GM23248 (cell line): ENCODE measurements around the gene RAD50. TPM values are rescaled to one million over a fixed set of nuclear protein-coding genes. Genes with fewer than 3 reads are reported as not detected.
A peak's percentile ranks its signal among the peaks of the same experiment; 100 is the strongest.

Experiments
- DNase-seq: peaks from one replicate; pipeline ENCODE4 v3.0.0-alpha.2; 2015
- H2AFZ ChIP-seq: fragments of 200-600 bp; sonication (generic); 2 replicates; pipeline ENCODE4 v1.6.1; 2016; ENCODE audit warnings: antibody characterized with exemption
- H3F3A ChIP-seq: fragments of 200-600 bp; sonication (generic); 2 replicates; pipeline ENCODE4 v1.6.1; 2016; ENCODE audit warnings: mild to moderate bottlenecking, antibody characterized with exemption, mixed run types; ENCODE audit not compliant: insufficient read depth
- H3K27ac ChIP-seq: fragments of 200-600 bp; sonication (generic); 2 replicates; pipeline ENCODE4 v1.5.1; 2016; ENCODE audit warnings: mild to moderate bottlenecking
- H3K27me3 ChIP-seq: fragments of 200-600 bp; sonication (generic); replicated peaks from 2 replicates; pipeline ENCODE4 v1.6.1; 2016; ENCODE audit warnings: mild to moderate bottlenecking; ENCODE audit not compliant: insufficient read depth
- H3K36me3 ChIP-seq: fragments of 200-600 bp; sonication (generic); 2 replicates; pipeline ENCODE4 v1.6.1; 2016; ENCODE audit warnings: low read depth, mild to moderate bottlenecking
- H3K4me1 ChIP-seq: fragments of 200-600 bp; sonication (generic); 2 replicates; pipeline ENCODE4 v1.6.1; 2016; ENCODE audit warnings: mild to moderate bottlenecking; ENCODE audit not compliant: insufficient read depth
- H3K4me2 ChIP-seq: fragments of 200-600 bp; sonication (generic); one replicate; pipeline ENCODE4 v1.6.1; 2016; ENCODE audit warnings: mild to moderate bottlenecking; ENCODE audit not compliant: unreplicated experiment
- H3K4me3 ChIP-seq: fragments of 200-600 bp; sonication (generic); 2 replicates; pipeline ENCODE4 v1.5.1; 2016; ENCODE audit warnings: mild to moderate bottlenecking
- H3K79me2 ChIP-seq: fragments of 200-600 bp; sonication (generic); 2 replicates; pipeline ENCODE4 v1.6.1; 2016; ENCODE audit warnings: mild to moderate bottlenecking; ENCODE audit not compliant: insufficient read depth
- H3K9ac ChIP-seq: fragments of 200-600 bp; sonication (generic); 2 replicates; pipeline ENCODE4 v1.6.1; 2016; ENCODE audit warnings: mild to moderate bottlenecking
- H3K9me2 ChIP-seq: fragments of 200-600 bp; sonication (generic); 2 replicates; pipeline ENCODE4 v1.6.1; 2016; ENCODE audit warnings: mixed run types, mild to moderate bottlenecking, moderate library complexity; ENCODE audit not compliant: insufficient read depth
- H3K9me3 ChIP-seq: fragments of 200-600 bp; sonication (generic); one replicate; pipeline ENCODE4 v1.6.1; 2017; ENCODE audit warnings: low read depth
- H4K20me1 ChIP-seq: fragments of 200-600 bp; sonication (generic); 2 replicates; pipeline ENCODE4 v1.6.0; 2016; ENCODE audit not compliant: insufficient read depth
- EZH2 ChIP-seq: fragments of 200-600 bp; sonication (generic); IDR thresholded peaks from 2 replicates; pipeline ENCODE4 v1.6.1; 2018; ENCODE audit warnings: antibody characterized with exemption, mild to moderate bottlenecking; ENCODE audit not compliant: insufficient read depth, poor library complexity, severe bottlenecking
- EZH2phosphoT487 ChIP-seq: fragments of 200-600 bp; sonication (generic); IDR thresholded peaks from 2 replicates; pipeline ENCODE4 v1.6.1; 2018; ENCODE audit warnings: antibody characterized with exemption, moderate library complexity, mild to moderate bottlenecking, low read depth; ENCODE audit not compliant: insufficient read depth
- WGBS, 2 experiments: methylation state at CpG; one replicate each; pipeline ENCODE4 v1.1.6; 2015 to 2017; ENCODE audit warnings: low lambda C conversion rate in 2 of 2, low coverage in 1 of 2; ENCODE audit errors: missing lambda C conversion rate in 2 of 2; 5-methylcytosine and 5-hydroxymethylcytosine counted together
- in situ Hi-C: fragments of 300-500 bp; cut with MboI; formaldehyde crosslinking; loops from 2 replicates; pipeline ENCODE4 v1.15.0; 2020
- polyA plus RNA-seq: library from polyadenylated mRNA; unstranded; fragments of >200 nt; fragmentation: Nextera tagmentation; extraction: Ambion mirVana; gene quantifications from 2 replicates; pipeline ENCODE4 v1.2.1, GENCODE V29; 2016
- total RNA-seq: library from RNA; depleted of rRNA; stranded (reverse); fragments of >200 nt; shearing (Covaris generic); gene quantifications from 2 replicates; pipeline ENCODE4 v1.2.3, GENCODE V29; 2014

The RAD50 gene
- total and polyA plus RNA-seq, 2 experiments from 2014 or later = 17.7 to 44.0 TPM

GRCh38 chr5:132648355-132648754 is 91.6 kb downstream of the RAD50 start:
- no peaks in the 10 kb centered on the region for H3K27me3 ChIP-seq
- H3K4me1 ChIP-seq = no peaks in the 10 kb centered on the region
- no peak overlapping the region for H2AFZ ChIP-seq
- no peak overlapping the region for H3K9ac ChIP-seq
- H3K36me3 ChIP-seq = no peaks in the 10 kb centered on the region
- in situ Hi-C loops = no loop called here
- H3K4me3 ChIP-seq = no peak overlapping the region
- H3F3A ChIP-seq = no peaks in the 10 kb centered on the region
- H3K4me2 ChIP-seq = no peak overlapping the region
- TF ChIP-seq EZH2phosphoT487 (no peak), EZH2 (no peak)
- DNase-seq = no peak
- 92 to 97% methylated on average over 1 of the region's 1 CpG for WGBS, 2 experiments
- no peak overlapping the region for H3K27ac ChIP-seq
- H3K9me2 ChIP-seq = no peaks in the 10 kb centered on the region
- no peaks in the 10 kb centered on the region for H3K9me3 ChIP-seq
- H3K79me2 ChIP-seq = no peaks in the 10 kb centered on the region
- H4K20me1 ChIP-seq = no peaks in the 10 kb centered on the region

GRCh38 chr5:132651838-132652469 is 95.2 kb downstream of the RAD50 start:
- H3K4me3 ChIP-seq = no peak overlapping the region
- H3K9me3 ChIP-seq = no peaks in the 10 kb centered on the region
- TF ChIP-seq EZH2phosphoT487 (no peak), EZH2 (no peak)
- no peaks in the 10 kb centered on the region for H4K20me1 ChIP-seq
- DNase-seq = no peak
- no peaks in the 10 kb centered on the region for H3K36me3 ChIP-seq
- no peak overlapping the region for H2AFZ ChIP-seq
- no peak overlapping the region for H3K27ac ChIP-seq
- H3K4me1 ChIP-seq = no peaks in the 10 kb centered on the region
- no peaks in the 10 kb centered on the region for H3K9me2 ChIP-seq
- 80 to 83% methylated on average over 4 of the region's 4 CpGs for WGBS, 2 experiments
- no peak overlapping the region for H3K4me2 ChIP-seq
- no peaks in the 10 kb centered on the region for H3F3A ChIP-seq
- no peak overlapping the region for H3K9ac ChIP-seq
- in situ Hi-C loops = no loop called here
- no peaks in the 10 kb centered on the region for H3K79me2 ChIP-seq
- H3K27me3 ChIP-seq = peaks cover 11% of the 10 kb centered on the region; the same call in 1 of the 2 replicates

- H3K4me3 ChIP-seq = no peak overlapping the region
- no peaks in the 10 kb centered on the region for H3K9me3 ChIP-seq
- in situ Hi-C loops = no loop called here
- TF ChIP-seq EZH2phosphoT487 (no peak), EZH2 (no peak)
- no peak overlapping the region for H3K27ac ChIP-seq
- H3K79me2 ChIP-seq = no peaks in the 10 kb centered on the region
- H2AFZ ChIP-seq = peak overlapping the region; percentile 19; the same call in 1 of the 2 replicates
- H3F3A ChIP-seq = no peaks in the 10 kb centered on the region
- H3K36me3 ChIP-seq = no peaks in the 10 kb centered on the region
- H3K4me1 ChIP-seq = no peaks in the 10 kb centered on the region
- 8 to 11% methylated on average over 7 of the region's 7 CpGs for WGBS, 2 experiments
- H3K9me2 ChIP-seq = no peaks in the 10 kb centered on the region
- H3K4me2 ChIP-seq = no peak overlapping the region
- DNase-seq = peak; percentile 18
- H4K20me1 ChIP-seq = no peaks in the 10 kb centered on the region
- no peak overlapping the region for H3K9ac ChIP-seq
- peaks cover 11% of the 10 kb centered on the region; the same call in 1 of the 2 replicates for H3K27me3 ChIP-seq
Observed at GRCh38 chr5:132653716-132654115, 96.9 kb downstream of the RAD50 start.

- peak overlapping the region; percentile 75 for H3K4me2 ChIP-seq
- DNase-seq = peak; percentile 47
- no peaks in the 10 kb centered on the region for H3K4me1 ChIP-seq
- H4K20me1 ChIP-seq = no peaks in the 10 kb centered on the region
- H3K27me3 ChIP-seq = peaks cover 11% of the 10 kb centered on the region; the same call in 1 of the 2 replicates
- H2AFZ ChIP-seq = peak overlapping the region; percentile 83
- H3K36me3 ChIP-seq = no peaks in the 10 kb centered on the region
- TF ChIP-seq EZH2phosphoT487 (no peak), EZH2 (no peak)
- no peak overlapping the region for H3K27ac ChIP-seq
- 5 to 8% methylated on average over 80 to 85 of the region's 92 CpGs for WGBS, 2 experiments
- no peaks in the 10 kb centered on the region for H3K9me3 ChIP-seq
- peak overlapping the region; percentile 67 for H3K4me3 ChIP-seq
- H3F3A ChIP-seq = no peaks in the 10 kb centered on the region
- H3K9me2 ChIP-seq = no peaks in the 10 kb centered on the region
- H3K79me2 ChIP-seq = no peaks in the 10 kb centered on the region
- H3K9ac ChIP-seq = peak overlapping the region; percentile 6; the same call in 1 of the 2 replicates
- in situ Hi-C loops = no loop called here
Observed at GRCh38 chr5:132655821-132656773, 99.3 kb downstream of the RAD50 start.
